Endothelial cell of umbilical vein (primary cell): ENCODE measurements around the gene GEMIN4.
"Not testable (repeated sequence)": the region's sequence is repeated elsewhere in the genome, so short reads cannot be mapped to it uniquely, and the experiment has no call there.

ENCODE experiments used
- CTCF ChIP-seq, 2 donors: IDR thresholded peaks; 1 replicate in 1 of 2; 2 replicates in 1 of 2; pipeline ENCODE4 v1.5.1; 2011; ENCODE audit warnings: low read length in 2 of 2, mild to moderate bottlenecking in 2 of 2, moderate library complexity in 2 of 2, control low read depth in 1 of 2, inconsistent platforms in 1 of 2, low read depth in 1 of 2; ENCODE audit not compliant: insufficient read depth in 1 of 2; ENCODE audit errors: extremely low read depth in 1 of 2
- EZH2 ChIP-seq: IDR thresholded peaks from 2 replicates; pipeline ENCODE4 v1.6.1; 2012; ENCODE audit warnings: borderline replicate concordance, low read depth, mild to moderate bottlenecking, moderate library complexity, low read length, inconsistent platforms; ENCODE audit not compliant: severe bottlenecking
- FOS ChIP-seq: IDR thresholded peaks from 2 replicates; pipeline ENCODE4 v1.6.1; 2011; ENCODE audit warnings: mild to moderate bottlenecking, low read length, moderate library complexity, borderline replicate concordance; ENCODE audit not compliant: insufficient read depth
- JUN ChIP-seq: IDR thresholded peaks from 2 replicates; pipeline ENCODE4 v1.6.1; 2011; ENCODE audit warnings: borderline replicate concordance, low read depth; ENCODE audit not compliant: insufficient read length, insufficient read depth
- MAX ChIP-seq: IDR thresholded peaks from 2 replicates; pipeline ENCODE4 v1.6.1; 2011; ENCODE audit not compliant: insufficient read depth, insufficient read length
- POLR2A ChIP-seq: IDR thresholded peaks from 2 replicates; pipeline ENCODE4 v1.6.1; 2012; ENCODE audit warnings: low read depth, mild to moderate bottlenecking, control low read depth, low read length
- POLR2AphosphoS5 ChIP-seq: IDR thresholded peaks from 2 replicates; pipeline ENCODE4 v1.6.1; 2012; ENCODE audit warnings: low read depth, mild to moderate bottlenecking, control low read depth, low read length, moderate library complexity; ENCODE audit not compliant: insufficient read depth

- TF ChIP-seq FOS; CTCF (IDR thresholded peaks at IDR 0.05; ENCODE audit: extremely low read depth in 1 of 2, insufficient read depth in 1 of 2, low read depth in 1 of 2, low read length in 2 of 2); EZH2; POLR2A; MAX; POLR2AphosphoS5; JUN: not testable (repeated sequence)
These were observed 3.5 kb downstream of the GEMIN4 start for GRCh38 chr17:748604-749003.
